Epidermal melanocyte (primary cell): ENCODE data around the gene CCDC190.
"Not testable (repeated sequence)": the region's sequence is repeated elsewhere in the genome, so short reads cannot be mapped to it uniquely, and the experiment has no call there.

ENCODE experiments used
- DNase-seq: peaks from one replicate; pipeline ENCODE4 v3.0.0; 2011; ENCODE audit warnings: low spot score; ENCODE audit not compliant: insufficient read length

CCDC190 gene

GRCh38 chr1:162878000-162878596 lies 17.1 kb upstream of the CCDC190 start:
- DNase-seq = no peak

- DNase-seq = no peak
Measured at GRCh38 chr1:162877412-162877811, 16.4 kb upstream of the CCDC190 start.

GRCh38 chr1:162876751-162877150 lies 15.8 kb upstream of the CCDC190 start:
- DNase-seq = no peak

- no peak for DNase-seq
Measured at GRCh38 chr1:162873671-162874666, 13.0 kb upstream of the CCDC190 start.

- DNase-seq = no peak
Measured at GRCh38 chr1:162872981-162873380, 12.0 kb upstream of the CCDC190 start.

- DNase-seq = not testable (repeated sequence)
Measured at GRCh38 chr1:162871417-162871816, 10.4 kb upstream of the CCDC190 start.

GRCh38 chr1:162868972-162869371 lies 8.0 kb upstream of the CCDC190 start:
- no peak for DNase-seq

- no peak for DNase-seq
Measured at GRCh38 chr1:162861625-162862024, 650 bp upstream of the CCDC190 start.

GRCh38 chr1:162859191-162859590 lies 1.8 kb downstream of the CCDC190 start:
- no peak for DNase-seq

- DNase-seq = no peak
Measured at GRCh38 chr1:162857850-162858249, 3.1 kb downstream of the CCDC190 start.

GRCh38 chr1:162856260-162856659 lies 4.7 kb downstream of the CCDC190 start:
- DNase-seq = no peak

- no peak for DNase-seq
Measured at GRCh38 chr1:162855461-162856150, 5.4 kb downstream of the CCDC190 start.

GRCh38 chr1:162854245-162854882 lies 6.6 kb downstream of the CCDC190 start:
- peak; percentile 79 for DNase-seq

- DNase-seq = no peak
Measured at GRCh38 chr1:162851341-162851740, 9.6 kb downstream of the CCDC190 start.

- DNase-seq = no peak
Measured at GRCh38 chr1:162849711-162850110, 11.3 kb downstream of the CCDC190 start.

GRCh38 chr1:162847839-162848453 lies 13.0 kb downstream of the CCDC190 start:
- DNase-seq = peak; percentile 42

GRCh38 chr1:162846256-162847212 lies 14.4 kb downstream of the CCDC190 start:
- DNase-seq = no peak

GRCh38 chr1:162844153-162844552 lies 16.8 kb downstream of the CCDC190 start:
- DNase-seq = no peak

GRCh38 chr1:162840250-162840839 lies 20.6 kb downstream of the CCDC190 start:
- no peak for DNase-seq
